GM18499 (cell line): ENCODE measurements around the gene DYNLRB2.

Experiments
- ATAC-seq: cut with Tn5 transposase; IDR thresholded peaks from one replicate; pipeline ENCODE4 v1.9.1; 2021; ENCODE audit warnings: moderate number of reproducible peaks; ENCODE audit not compliant: insufficient read depth, unreplicated experiment

Gene DYNLRB2

DNA sequence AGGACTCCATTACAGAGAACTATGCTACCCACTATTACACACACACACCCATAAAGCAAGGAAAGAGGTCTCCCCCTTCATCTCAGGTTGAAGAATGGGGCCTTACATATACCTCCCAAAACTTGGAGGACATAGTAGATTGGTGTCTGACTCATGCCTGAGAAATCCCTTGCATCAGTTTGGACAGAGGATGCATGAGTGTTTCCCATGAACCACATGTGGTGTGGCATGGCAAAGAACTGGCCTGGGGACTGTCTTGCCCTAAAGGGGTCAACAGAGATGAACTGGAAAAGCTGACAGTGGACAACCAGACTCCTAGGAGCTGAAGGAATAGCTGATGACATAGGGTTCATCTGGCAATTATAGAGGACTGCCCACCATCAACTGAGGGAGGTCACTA, 54.0 kb downstream of the DYNLRB2 start:
- ATAC-seq: no peak

DNA sequence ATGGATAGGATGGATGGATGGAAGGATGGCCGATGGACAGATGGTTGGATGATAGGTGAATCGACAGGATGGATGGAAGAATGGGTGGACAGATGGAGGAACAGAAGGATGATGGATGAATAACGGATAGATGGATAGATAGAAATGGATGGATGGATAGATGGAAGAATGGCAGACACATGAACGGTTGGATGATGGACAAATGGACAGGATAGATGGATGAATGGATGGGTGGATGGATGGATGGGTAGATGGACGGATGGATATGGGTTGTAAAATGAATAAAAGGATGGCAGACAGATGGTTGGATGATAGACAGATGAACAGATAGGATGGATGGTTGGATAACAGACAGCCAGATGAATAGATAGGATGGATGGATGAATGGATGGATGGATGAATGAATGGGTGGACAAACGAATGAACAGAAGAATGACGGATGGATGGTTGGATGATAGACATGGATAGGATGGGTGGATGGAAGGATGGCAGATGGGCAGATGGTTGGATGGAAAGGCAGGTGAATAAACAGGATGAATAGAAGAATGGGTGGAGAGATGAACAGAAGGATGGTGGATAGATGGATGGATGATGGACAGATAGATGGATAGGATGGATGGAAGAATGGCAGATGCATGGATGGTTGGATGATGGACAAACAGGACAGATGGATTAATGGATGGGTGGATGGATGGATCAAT, 55.9 kb downstream of the DYNLRB2 start:
- no peak for ATAC-seq

DNA sequence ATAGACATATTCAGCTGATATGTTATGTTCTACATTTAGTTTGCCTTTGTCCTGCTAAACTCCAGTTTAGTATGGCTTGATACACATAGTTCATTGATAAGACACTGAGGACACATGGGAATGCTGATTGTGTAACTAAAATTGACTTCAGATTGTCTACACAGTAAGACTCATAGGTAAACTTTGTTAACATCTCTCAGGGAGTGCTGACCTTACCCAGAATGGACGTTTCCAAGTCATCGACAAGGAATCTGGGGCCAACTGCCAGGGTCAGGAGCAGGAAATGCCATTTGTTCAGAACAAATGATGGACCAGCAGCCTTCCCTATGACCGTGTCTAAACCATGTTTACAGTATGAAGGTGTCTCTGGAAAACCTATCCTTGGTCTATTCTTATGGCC, 58.7 kb downstream of the DYNLRB2 start:
- ATAC-seq: no peak
